HepG2 (cell line): ENCODE data around the gene RPL26. TPM values are rescaled to one million over a fixed set of nuclear protein-coding genes. Genes with fewer than 3 reads are reported as not detected.
A peak's percentile ranks its signal among the peaks of the same experiment; 100 is the strongest.

Experiments used
- CBX5 ChIP-seq: sonication (generic); formaldehyde crosslinking; IDR thresholded peaks from 2 replicates; pipeline ENCODE4 v1.4.0; 2020; ENCODE audit warnings: missing genetic modification reagents, borderline replicate concordance
- ELF3 ChIP-seq: IDR thresholded peaks from 2 replicates; pipeline ENCODE4 v1.6.1; 2016; ENCODE audit warnings: missing genetic modification reagents, missing compliant biosample characterization
- ETV5 ChIP-seq: IDR thresholded peaks from 2 replicates; pipeline ENCODE4 v1.6.1; 2018; ENCODE audit warnings: missing biosample characterization, missing genetic modification reagents, inconsistent platforms, borderline replicate concordance
- GABPA ChIP-seq, 2 experiments: IDR thresholded peaks; 2 replicates each; pipeline ENCODE4 v1.6.1; 2011 to 2016; ENCODE audit warnings: low read depth in 2 of 2, low read length in 1 of 2, missing biosample characterization in 1 of 2, missing genetic modification characterization in 1 of 2
- JARID2 ChIP-seq: sonication (generic); formaldehyde crosslinking; IDR thresholded peaks from 2 replicates; pipeline ENCODE4 v1.8.1; 2023; ENCODE audit warnings: missing genetic modification reagents, inconsistent platforms; ENCODE audit not compliant: insufficient replicate concordance
- MEIS2 ChIP-seq: sonication (generic); formaldehyde crosslinking; IDR thresholded peaks from 2 replicates; pipeline ENCODE4 v1.9.0; 2021; ENCODE audit warnings: mild to moderate bottlenecking, missing genetic modification reagents
- MIER3 ChIP-seq: IDR thresholded peaks from 2 replicates; pipeline ENCODE4 v1.6.1; 2016; ENCODE audit warnings: missing compliant biosample characterization, borderline replicate concordance
- NFE2L2 ChIP-seq: fragments of 150-350 bp; IDR thresholded peaks from 2 replicates; pipeline ENCODE4 v1.6.1; 2014; ENCODE audit warnings: low read length
- NKX3-1 ChIP-seq: sonication (generic); formaldehyde crosslinking; IDR thresholded peaks from 2 replicates; pipeline ENCODE4 v1.5.0; 2020; ENCODE audit warnings: missing genetic modification reagents
- SMAD9 ChIP-seq: sonication (generic); formaldehyde crosslinking; IDR thresholded peaks from 2 replicates; pipeline ENCODE4 v1.5.1; 2020; ENCODE audit warnings: mild to moderate bottlenecking, missing genetic modification reagents
- ZNF121 ChIP-seq: sonication (generic); formaldehyde crosslinking; IDR thresholded peaks from 2 replicates; pipeline ENCODE4 v1.5.0; 2020; ENCODE audit warnings: mild to moderate bottlenecking, missing genetic modification reagents
- ZNF367 ChIP-seq: sonication (generic); formaldehyde crosslinking; IDR thresholded peaks from 2 replicates; pipeline ENCODE4 v1.4.0; 2020; ENCODE audit warnings: missing genetic modification reagents, borderline replicate concordance
- ZNF547 ChIP-seq: sonication (generic); formaldehyde crosslinking; IDR thresholded peaks from 2 replicates; pipeline ENCODE4 v1.5.1; 2020; ENCODE audit warnings: mild to moderate bottlenecking, missing genetic modification reagents
- ZNF672 ChIP-seq: sonication (generic); formaldehyde crosslinking; IDR thresholded peaks from 2 replicates; pipeline ENCODE4 v1.8.1; 2022; ENCODE audit warnings: missing genetic modification reagents
- ZNF746 ChIP-seq: sonication (generic); formaldehyde crosslinking; IDR thresholded peaks from 2 replicates; pipeline ENCODE4 v1.8.0; 2022; ENCODE audit warnings: mild to moderate bottlenecking, missing genetic modification reagents
- ZSCAN20 ChIP-seq: sonication (generic); formaldehyde crosslinking; IDR thresholded peaks from 2 replicates; pipeline ENCODE4 v1.4.0; 2020; ENCODE audit warnings: missing genetic modification reagents, mild to moderate bottlenecking, borderline replicate concordance
- polyA plus RNA-seq, 8 experiments: library from polyadenylated mRNA; depleted of rRNA in 3 of 8; stranded (reverse) in 7 of 8; unstranded in 1 of 8; fragments of >200 nt; fragmentation: Illumina TruSeq in 4 of 8; extraction: Trizol in 4 of 8; gene quantifications; 2 replicates each; pipeline versions ENCODE4 v1.2.1 to v1.2.3, GENCODE V29; 2011 to 2016; ENCODE audit warnings: low read depth in 4 of 8, missing spikeins in 1 of 8, mixed read lengths in 1 of 8; ENCODE audit not compliant: insufficient read depth in 1 of 8
- total RNA-seq, 5 experiments: library from RNA; depleted of rRNA; stranded (reverse); fragments of >200 nt; fragmentation: Illumina TruSeq; extraction: Trizol; gene quantifications; 2 replicates each; pipeline ENCODE4 v1.2.3, GENCODE V29; 2016; ENCODE audit warnings: low read depth in 1 of 5
- TF ChIP-seq, protein P1 (sequence below): sonication (generic); formaldehyde crosslinking; IDR thresholded peaks from 2 replicates; pipeline ENCODE4 v1.4.0; 2020; ENCODE audit warnings: missing genetic modification reagents
- TF ChIP-seq, protein P2 (sequence below), 2 experiments: IDR thresholded peaks; 2 replicates each; pipeline ENCODE4 v1.6.1; 2011 to 2012; ENCODE audit warnings: low read length in 2 of 2, borderline replicate concordance in 1 of 2, low read depth in 1 of 2, mild to moderate bottlenecking in 1 of 2, moderate library complexity in 1 of 2
- TF ChIP-seq, protein P3 (sequence below): sonication (generic); IDR thresholded peaks from 2 replicates; pipeline ENCODE4 v1.6.1; 2016; ENCODE audit warnings: low read depth, borderline replicate concordance
- TF ChIP-seq, protein P4 (sequence below): IDR thresholded peaks from 2 replicates; pipeline ENCODE4 v1.6.1; 2016
- TF ChIP-seq, protein P5 (sequence below): sonication (generic); formaldehyde crosslinking; IDR thresholded peaks from 2 replicates; pipeline ENCODE4 v1.4.0; 2020; ENCODE audit warnings: mild to moderate bottlenecking, missing genetic modification reagents

The RPL26 gene
- total and polyA plus RNA-seq, 2 of the 13 experiments (the other 11 are each of a cell fraction or from before 2014, with no cell fraction given): 2,817 to 3,529 TPM

DNA sequence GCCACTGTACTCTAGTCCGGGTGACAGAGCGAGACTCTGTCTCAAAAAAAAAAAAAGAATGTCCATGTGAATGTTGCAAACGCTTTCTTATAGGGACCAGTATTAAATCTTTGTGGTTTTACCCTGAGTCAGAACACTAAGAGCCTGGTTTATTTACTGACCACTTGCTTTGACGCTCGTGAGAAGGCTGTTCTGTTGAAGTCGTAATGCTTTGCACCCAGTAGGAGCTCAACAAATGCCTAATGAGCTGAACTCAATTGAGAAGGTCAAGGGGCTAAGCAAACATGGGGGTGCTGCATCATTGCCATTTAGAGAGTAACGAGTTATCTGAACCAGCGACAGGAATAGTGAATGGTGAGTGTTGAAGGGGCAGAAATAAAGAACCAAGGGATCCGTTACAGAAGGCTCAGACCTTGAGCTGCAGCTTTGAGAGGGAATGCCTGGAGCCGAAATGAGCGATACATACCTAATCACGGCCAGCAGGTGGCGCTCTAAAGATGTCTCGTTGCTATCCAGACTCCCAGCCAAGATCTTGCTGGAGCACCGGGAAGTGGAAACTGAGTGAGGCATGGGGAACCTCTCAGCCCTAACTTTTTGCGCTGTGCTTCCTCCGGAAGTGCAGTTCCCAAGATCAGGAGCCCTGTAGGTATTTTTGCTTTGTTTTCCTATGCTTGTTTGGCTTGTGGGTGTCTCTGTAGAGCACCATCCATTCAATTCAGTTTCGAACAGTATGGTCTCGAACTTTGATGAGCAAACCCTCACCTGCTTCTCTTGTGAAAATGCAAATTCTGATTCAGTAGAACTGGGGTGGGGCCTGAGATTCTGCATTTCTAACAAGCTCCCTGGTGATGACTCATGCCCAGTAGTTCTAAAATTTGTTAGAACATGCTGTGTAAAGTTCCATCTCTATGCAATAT, 27.2 kb upstream of the RPL26 start (continued):
- peak; percentile 58; the same call in 1 of the 2 replicates for TF ChIP-seq ETV5 (CRISPR knock-in tag)
- no peak for TF ChIP-seq ZNF367
- no peak for TF ChIP-seq ZNF746 (CRISPR knock-in tag)
- TF ChIP-seq, protein P1, sequence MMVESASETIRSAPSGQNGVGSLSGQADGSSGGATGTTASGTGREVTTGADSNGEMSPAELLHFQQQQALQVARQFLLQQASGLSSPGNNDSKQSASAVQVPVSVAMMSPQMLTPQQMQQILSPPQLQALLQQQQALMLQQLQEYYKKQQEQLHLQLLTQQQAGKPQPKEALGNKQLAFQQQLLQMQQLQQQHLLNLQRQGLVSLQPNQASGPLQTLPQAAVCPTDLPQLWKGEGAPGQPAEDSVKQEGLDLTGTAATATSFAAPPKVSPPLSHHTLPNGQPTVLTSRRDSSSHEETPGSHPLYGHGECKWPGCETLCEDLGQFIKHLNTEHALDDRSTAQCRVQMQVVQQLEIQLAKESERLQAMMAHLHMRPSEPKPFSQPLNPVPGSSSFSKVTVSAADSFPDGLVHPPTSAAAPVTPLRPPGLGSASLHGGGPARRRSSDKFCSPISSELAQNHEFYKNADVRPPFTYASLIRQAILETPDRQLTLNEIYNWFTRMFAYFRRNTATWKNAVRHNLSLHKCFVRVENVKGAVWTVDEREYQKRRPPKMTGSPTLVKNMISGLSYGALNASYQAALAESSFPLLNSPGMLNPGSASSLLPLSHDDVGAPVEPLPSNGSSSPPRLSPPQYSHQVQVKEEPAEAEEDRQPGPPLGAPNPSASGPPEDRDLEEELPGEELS (CRISPR knock-in tag): no peak
- TF ChIP-seq SMAD9 (CRISPR knock-in tag): no peak
- peak; percentile 79 for TF ChIP-seq ELF3 (CRISPR knock-in tag)
- peak; percentile 30; the same call in 1 of the 2 replicates for TF ChIP-seq MIER3 (CRISPR knock-in tag)
- TF ChIP-seq JARID2 (CRISPR knock-in tag): no peak
- TF ChIP-seq ZNF547: 0 out of 2 replicates have a peak, but pooled peaks have one; percentile 29
- TF ChIP-seq, protein P2, sequence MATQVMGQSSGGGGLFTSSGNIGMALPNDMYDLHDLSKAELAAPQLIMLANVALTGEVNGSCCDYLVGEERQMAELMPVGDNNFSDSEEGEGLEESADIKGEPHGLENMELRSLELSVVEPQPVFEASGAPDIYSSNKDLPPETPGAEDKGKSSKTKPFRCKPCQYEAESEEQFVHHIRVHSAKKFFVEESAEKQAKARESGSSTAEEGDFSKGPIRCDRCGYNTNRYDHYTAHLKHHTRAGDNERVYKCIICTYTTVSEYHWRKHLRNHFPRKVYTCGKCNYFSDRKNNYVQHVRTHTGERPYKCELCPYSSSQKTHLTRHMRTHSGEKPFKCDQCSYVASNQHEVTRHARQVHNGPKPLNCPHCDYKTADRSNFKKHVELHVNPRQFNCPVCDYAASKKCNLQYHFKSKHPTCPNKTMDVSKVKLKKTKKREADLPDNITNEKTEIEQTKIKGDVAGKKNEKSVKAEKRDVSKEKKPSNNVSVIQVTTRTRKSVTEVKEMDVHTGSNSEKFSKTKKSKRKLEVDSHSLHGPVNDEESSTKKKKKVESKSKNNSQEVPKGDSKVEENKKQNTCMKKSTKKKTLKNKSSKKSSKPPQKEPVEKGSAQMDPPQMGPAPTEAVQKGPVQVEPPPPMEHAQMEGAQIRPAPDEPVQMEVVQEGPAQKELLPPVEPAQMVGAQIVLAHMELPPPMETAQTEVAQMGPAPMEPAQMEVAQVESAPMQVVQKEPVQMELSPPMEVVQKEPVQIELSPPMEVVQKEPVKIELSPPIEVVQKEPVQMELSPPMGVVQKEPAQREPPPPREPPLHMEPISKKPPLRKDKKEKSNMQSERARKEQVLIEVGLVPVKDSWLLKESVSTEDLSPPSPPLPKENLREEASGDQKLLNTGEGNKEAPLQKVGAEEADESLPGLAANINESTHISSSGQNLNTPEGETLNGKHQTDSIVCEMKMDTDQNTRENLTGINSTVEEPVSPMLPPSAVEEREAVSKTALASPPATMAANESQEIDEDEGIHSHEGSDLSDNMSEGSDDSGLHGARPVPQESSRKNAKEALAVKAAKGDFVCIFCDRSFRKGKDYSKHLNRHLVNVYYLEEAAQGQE (IDR thresholded peaks at IDR 0.05; ENCODE audit: borderline replicate concordance in 1 of 2, low read depth in 1 of 2, low read length in 2 of 2): no peak
- no peak for TF ChIP-seq GABPA (IDR thresholded peaks at IDR 0.05; ENCODE audit: low read depth, low read length)
- peak; percentile 30; the same call in 1 of the 2 replicates for TF ChIP-seq GABPA (CRISPR knock-in tag; IDR thresholded peaks at IDR 0.05; ENCODE audit: low read depth)
- no peak for TF ChIP-seq NFE2L2
- no peak for TF ChIP-seq ZNF672 (CRISPR knock-in tag)
- TF ChIP-seq NKX3-1: no peak
- TF ChIP-seq, protein P3, sequence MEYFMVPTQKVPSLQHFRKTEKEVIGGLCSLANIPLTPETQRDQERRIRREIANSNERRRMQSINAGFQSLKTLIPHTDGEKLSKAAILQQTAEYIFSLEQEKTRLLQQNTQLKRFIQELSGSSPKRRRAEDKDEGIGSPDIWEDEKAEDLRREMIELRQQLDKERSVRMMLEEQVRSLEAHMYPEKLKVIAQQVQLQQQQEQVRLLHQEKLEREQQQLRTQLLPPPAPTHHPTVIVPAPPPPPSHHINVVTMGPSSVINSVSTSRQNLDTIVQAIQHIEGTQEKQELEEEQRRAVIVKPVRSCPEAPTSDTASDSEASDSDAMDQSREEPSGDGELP: no peak
- TF ChIP-seq MEIS2: no peak
- TF ChIP-seq CBX5 (CRISPR knock-in tag): peak; percentile 33; the same call in 1 of the 2 replicates
- TF ChIP-seq ZSCAN20: no peak
- TF ChIP-seq, protein P4, sequence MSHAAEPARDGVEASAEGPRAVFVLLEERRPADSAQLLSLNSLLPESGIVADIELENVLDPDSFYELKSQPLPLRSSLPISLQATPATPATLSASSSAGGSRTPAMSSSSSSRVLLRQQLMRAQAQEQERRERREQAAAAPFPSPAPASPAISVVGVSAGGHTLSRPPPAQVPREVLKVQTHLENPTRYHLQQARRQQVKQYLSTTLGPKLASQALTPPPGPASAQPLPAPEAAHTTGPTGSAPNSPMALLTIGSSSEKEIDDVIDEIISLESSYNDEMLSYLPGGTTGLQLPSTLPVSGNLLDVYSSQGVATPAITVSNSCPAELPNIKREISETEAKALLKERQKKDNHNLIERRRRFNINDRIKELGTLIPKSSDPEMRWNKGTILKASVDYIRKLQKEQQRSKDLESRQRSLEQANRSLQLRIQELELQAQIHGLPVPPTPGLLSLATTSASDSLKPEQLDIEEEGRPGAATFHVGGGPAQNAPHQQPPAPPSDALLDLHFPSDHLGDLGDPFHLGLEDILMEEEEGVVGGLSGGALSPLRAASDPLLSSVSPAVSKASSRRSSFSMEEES: no peak
- no peak for TF ChIP-seq ZNF121 (CRISPR knock-in tag)
- TF ChIP-seq, protein P5, sequence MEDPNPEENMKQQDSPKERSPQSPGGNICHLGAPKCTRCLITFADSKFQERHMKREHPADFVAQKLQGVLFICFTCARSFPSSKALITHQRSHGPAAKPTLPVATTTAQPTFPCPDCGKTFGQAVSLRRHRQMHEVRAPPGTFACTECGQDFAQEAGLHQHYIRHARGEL (CRISPR knock-in tag): no peak
